Measurements from ENCODE around the gene ARHGEF28.

The ARHGEF28 gene

GRCh38 chr5:73690015-73690414 is 64.0 kb downstream of the ARHGEF28 start:
- DNase-seq: no peak

- no peak for DNase-seq
Observed at GRCh38 chr5:73691302-73692080, 65.5 kb downstream of the ARHGEF28 start.

- DNase-seq: peak in 6 of 58 donors; percentile 4 to 30 (median 14)
Observed at GRCh38 chr5:73692166-73692640, 66.2 kb downstream of the ARHGEF28 start.

- DNase-seq: no peak
Observed at GRCh38 chr5:73692981-73693380, 67.0 kb downstream of the ARHGEF28 start.

GRCh38 chr5:73693573-73694061 is 67.6 kb downstream of the ARHGEF28 start:
- peak in 6 of 58 donors; percentile 1 to 36 (median 14) for DNase-seq

GRCh38 chr5:73694089-73694488 is 68.1 kb downstream of the ARHGEF28 start:
- no peak for DNase-seq

GRCh38 chr5:73698011-73698410 is 72.0 kb downstream of the ARHGEF28 start:
- no peak for DNase-seq

- no peak for DNase-seq
Observed at GRCh38 chr5:73701566-73701965, 75.6 kb downstream of the ARHGEF28 start.

- no peak for DNase-seq
Observed at GRCh38 chr5:73702534-73702933, 76.5 kb downstream of the ARHGEF28 start.

- DNase-seq: no peak
Observed at GRCh38 chr5:73702951-73703350, 77.0 kb downstream of the ARHGEF28 start.

- DNase-seq: no peak
Observed at GRCh38 chr5:73705364-73705763, 79.4 kb downstream of the ARHGEF28 start.

GRCh38 chr5:73706963-73707362 is 81.0 kb downstream of the ARHGEF28 start:
- DNase-seq: no peak

- no peak for DNase-seq
Observed at GRCh38 chr5:73709536-73710129, 83.6 kb downstream of the ARHGEF28 start.

- no peak for DNase-seq
Observed at GRCh38 chr5:73716284-73716808, 90.3 kb downstream of the ARHGEF28 start.

- DNase-seq: no peak
Observed at GRCh38 chr5:73718762-73719161, 92.8 kb downstream of the ARHGEF28 start.

- DNase-seq: no peak
Observed at GRCh38 chr5:73719632-73720031, 93.6 kb downstream of the ARHGEF28 start.

GRCh38 chr5:73722231-73722630 is 96.2 kb downstream of the ARHGEF28 start:
- DNase-seq: no peak

- DNase-seq: no peak
Observed at GRCh38 chr5:73726071-73726470, 100.1 kb downstream of the ARHGEF28 start.

GRCh38 chr5:73726606-73727231 is 100.7 kb downstream of the ARHGEF28 start:
- DNase-seq: no peak

- DNase-seq: no peak
Observed at GRCh38 chr5:73727470-73727869, 101.5 kb downstream of the ARHGEF28 start.

- no peak for DNase-seq
Observed at GRCh38 chr5:73728493-73729273, 102.7 kb downstream of the ARHGEF28 start.
